HG03558 (cell line): ENCODE results near the gene ATP6V1C2.

ENCODE experiments used
- ATAC-seq: cut with Tn5 transposase; IDR thresholded peaks from one replicate; pipeline ENCODE4 v1.9.1; 2021; ENCODE audit warnings: moderate number of reproducible peaks; ENCODE audit not compliant: unreplicated experiment; ENCODE audit errors: extremely low read depth

The ATP6V1C2 gene

GRCh38 chr2:10830641-10831399 lies 109.4 kb downstream of the ATP6V1C2 start:
- ATAC-seq = no peak

- no peak for ATAC-seq
Measured at GRCh38 chr2:10831400-10831985, 110.1 kb downstream of the ATP6V1C2 start.

GRCh38 chr2:10832203-10832936 lies 110.9 kb downstream of the ATP6V1C2 start:
- no peak for ATAC-seq

GRCh38 chr2:10833021-10833420 lies 111.6 kb downstream of the ATP6V1C2 start:
- ATAC-seq = no peak

GRCh38 chr2:10834068-10834655 lies 112.7 kb downstream of the ATP6V1C2 start:
- no peak for ATAC-seq
